22Rv1 (cell line): ENCODE measurements around the gene GREB1.

ENCODE experiments used
- CTCF ChIP-seq: fragments of 450-650 bp; IDR thresholded peaks from 2 replicates; pipeline ENCODE4 v1.5.1; 2017; ENCODE audit warnings: mild to moderate bottlenecking
- ZFX ChIP-seq: fragments of 450-650 bp; IDR thresholded peaks from 2 replicates; pipeline ENCODE4 v1.6.1; 2017; ENCODE audit warnings: antibody characterized with exemption, borderline replicate concordance

- no peak for TF ChIP-seq CTCF
- no peak for TF ChIP-seq ZFX
Observed at GRCh38 chr2:11539317-11540147, 5.7 kb downstream of the GREB1 start.
